ENCODE results near the gene LMO7.

Gene LMO7

DNA sequence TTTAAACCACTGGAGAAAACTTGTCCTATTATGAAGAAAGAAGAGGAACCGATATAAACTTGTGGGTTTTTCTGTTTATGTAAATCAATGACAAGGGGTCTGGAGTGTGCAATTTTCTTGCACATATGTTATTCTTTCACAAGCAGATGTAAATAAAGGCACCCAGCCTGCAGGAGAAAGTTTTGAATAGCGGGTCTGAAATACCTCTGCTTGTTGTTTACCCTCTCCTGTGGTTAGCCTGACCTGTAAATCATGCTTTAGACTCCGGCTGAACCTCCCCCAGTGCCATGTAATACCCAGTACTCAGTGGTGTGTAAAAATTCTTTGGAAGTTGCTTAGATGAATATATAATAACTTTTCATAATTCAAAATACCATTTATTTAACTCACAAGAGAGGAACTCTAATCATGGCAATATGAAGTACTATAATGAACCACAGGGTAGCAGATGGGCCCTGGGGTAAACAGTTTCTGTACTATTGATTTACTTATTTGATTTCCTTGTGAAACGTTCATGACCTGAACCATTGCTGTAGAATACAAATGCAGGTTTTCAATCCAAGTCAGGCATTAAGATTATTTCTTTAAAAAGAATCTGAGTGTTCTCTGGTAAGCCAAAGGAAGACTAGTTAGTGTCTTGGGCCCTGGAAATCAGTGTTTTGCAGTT is 245.1 kb downstream of the LMO7 start:
- H3K79me2 ChIP-seq, result no peaks in the 10 kb centered on the region
- no peak overlapping the region for H3K27ac ChIP-seq
- no peaks in the 10 kb centered on the region for H3K4me1 ChIP-seq
- TF ChIP-seq, protein P1, sequence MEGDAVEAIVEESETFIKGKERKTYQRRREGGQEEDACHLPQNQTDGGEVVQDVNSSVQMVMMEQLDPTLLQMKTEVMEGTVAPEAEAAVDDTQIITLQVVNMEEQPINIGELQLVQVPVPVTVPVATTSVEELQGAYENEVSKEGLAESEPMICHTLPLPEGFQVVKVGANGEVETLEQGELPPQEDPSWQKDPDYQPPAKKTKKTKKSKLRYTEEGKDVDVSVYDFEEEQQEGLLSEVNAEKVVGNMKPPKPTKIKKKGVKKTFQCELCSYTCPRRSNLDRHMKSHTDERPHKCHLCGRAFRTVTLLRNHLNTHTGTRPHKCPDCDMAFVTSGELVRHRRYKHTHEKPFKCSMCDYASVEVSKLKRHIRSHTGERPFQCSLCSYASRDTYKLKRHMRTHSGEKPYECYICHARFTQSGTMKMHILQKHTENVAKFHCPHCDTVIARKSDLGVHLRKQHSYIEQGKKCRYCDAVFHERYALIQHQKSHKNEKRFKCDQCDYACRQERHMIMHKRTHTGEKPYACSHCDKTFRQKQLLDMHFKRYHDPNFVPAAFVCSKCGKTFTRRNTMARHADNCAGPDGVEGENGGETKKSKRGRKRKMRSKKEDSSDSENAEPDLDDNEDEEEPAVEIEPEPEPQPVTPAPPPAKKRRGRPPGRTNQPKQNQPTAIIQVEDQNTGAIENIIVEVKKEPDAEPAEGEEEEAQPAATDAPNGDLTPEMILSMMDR (IDR thresholded peaks at IDR 0.05), result no peak
- no peaks in the 10 kb centered on the region for H3K27me3 ChIP-seq (ENCODE audit: control insufficient read depth, insufficient read depth, low read length)
- no peak overlapping the region for H3K4me3 ChIP-seq (ENCODE audit: low read depth, low read length)
- no peaks in the 10 kb centered on the region for H3K36me3 ChIP-seq (ENCODE audit: control insufficient read depth, insufficient read depth, low read length)
- no peaks in the 10 kb centered on the region for H3K9me3 ChIP-seq (ENCODE audit: control insufficient read depth, low read length)
- H3K9ac ChIP-seq, result no peak overlapping the region
- no peak overlapping the region for H2AFZ ChIP-seq
- H3K4me2 ChIP-seq (ENCODE audit: low read length), result no peak overlapping the region

DNA sequence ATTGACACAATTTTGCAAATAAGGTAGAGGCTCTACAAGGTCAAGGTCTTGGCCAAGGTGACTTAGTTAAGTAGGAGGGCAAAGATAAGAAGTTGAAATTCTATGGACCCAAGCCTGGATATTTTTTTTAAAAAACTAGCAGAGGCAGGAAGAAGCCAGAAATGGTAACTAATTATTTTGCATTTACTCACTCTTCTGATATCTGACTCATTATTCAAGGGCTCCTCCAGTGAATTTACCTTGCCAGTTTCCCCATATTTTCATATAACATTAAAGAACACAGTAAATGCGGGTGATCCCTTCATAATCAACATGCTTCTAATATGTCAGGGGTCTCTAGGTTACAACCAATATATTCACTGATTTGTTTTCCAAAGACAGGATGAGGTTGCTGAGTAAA is 246.1 kb downstream of the LMO7 start:
- no peak overlapping the region for H3K27ac ChIP-seq
- TF ChIP-seq, protein P1 (IDR thresholded peaks at IDR 0.05), result no peak
- H3K4me2 ChIP-seq (ENCODE audit: low read length), result no peak overlapping the region
- no peaks in the 10 kb centered on the region for H3K4me1 ChIP-seq
- no peaks in the 10 kb centered on the region for H3K79me2 ChIP-seq
- H3K9ac ChIP-seq, result no peak overlapping the region
- H3K9me3 ChIP-seq (ENCODE audit: control insufficient read depth, low read length), result no peaks in the 10 kb centered on the region
- H3K4me3 ChIP-seq (ENCODE audit: low read depth, low read length), result no peak overlapping the region
- no peak overlapping the region for H2AFZ ChIP-seq
- no peaks in the 10 kb centered on the region for H3K36me3 ChIP-seq (ENCODE audit: control insufficient read depth, insufficient read depth, low read length)
- no peaks in the 10 kb centered on the region for H3K27me3 ChIP-seq (ENCODE audit: control insufficient read depth, insufficient read depth, low read length)

DNA sequence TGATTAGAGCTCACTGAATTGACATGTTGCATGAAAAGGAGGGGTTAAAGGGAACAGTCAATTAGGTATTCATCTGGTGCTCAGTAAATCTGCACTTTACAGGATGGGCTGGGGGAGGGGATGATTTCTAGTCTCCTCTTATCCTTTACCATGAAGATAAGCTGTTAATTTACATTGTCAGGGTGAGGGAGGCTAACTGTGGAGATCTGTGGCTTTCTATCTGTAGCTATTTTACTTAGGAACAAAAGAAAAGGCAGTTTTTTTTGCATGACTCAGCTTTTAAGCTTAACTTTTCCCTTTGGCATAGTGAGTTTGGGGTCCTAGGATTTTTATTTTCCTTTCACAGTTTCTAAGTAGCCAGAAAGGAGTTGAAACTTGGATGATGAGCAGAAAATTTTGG is 253.3 kb downstream of the LMO7 start:
- no peaks in the 10 kb centered on the region for H3K27me3 ChIP-seq (ENCODE audit: control insufficient read depth, insufficient read depth, low read length)

DNA sequence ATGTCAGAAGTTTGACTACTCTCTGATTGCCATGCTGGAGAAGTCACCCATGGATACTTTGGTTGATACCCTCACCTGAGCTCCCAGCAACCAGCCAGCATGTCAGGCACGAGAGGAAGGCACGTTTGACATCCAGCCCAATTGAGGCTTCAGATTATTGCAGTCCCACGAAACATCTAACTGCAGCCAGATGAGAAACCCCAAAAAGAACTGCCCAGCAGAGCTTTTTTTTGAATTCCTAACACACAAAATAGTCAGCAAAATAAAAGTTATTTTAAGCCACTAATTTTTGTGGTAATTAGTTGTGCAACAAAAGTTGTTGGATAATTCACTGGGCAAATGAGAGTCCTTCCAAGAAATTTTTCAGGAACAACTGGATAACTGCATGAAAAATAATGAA is 259.0 kb downstream of the LMO7 start:
- Histone ChIP-seq H3K9ac (no peak overlapping the region), H2AFZ (no peak overlapping the region), H3K4me2 (ENCODE audit: low read length) (no peak overlapping the region), H3K36me3 (ENCODE audit: control insufficient read depth, insufficient read depth, low read length) (no peaks in the 10 kb centered on the region), H3K9me3 (ENCODE audit: control insufficient read depth, low read length) (no peaks in the 10 kb centered on the region), H3K27me3 (ENCODE audit: control insufficient read depth, insufficient read depth, low read length) (no peaks in the 10 kb centered on the region), H3K4me3 (ENCODE audit: low read depth, low read length) (no peak overlapping the region), H3K4me1 (no peaks in the 10 kb centered on the region), H3K79me2 (no peaks in the 10 kb centered on the region), H3K27ac (no peak overlapping the region)
- TF ChIP-seq, protein P1 (IDR thresholded peaks at IDR 0.05), result no peak

More for the DNA sequence above, 253.3 kb downstream of the LMO7 start:
- H3K79me2 ChIP-seq, result no peaks in the 10 kb centered on the region
- H3K36me3 ChIP-seq (ENCODE audit: control insufficient read depth, insufficient read depth, low read length), result no peaks in the 10 kb centered on the region
- H3K9ac ChIP-seq, result no peak overlapping the region
- no peak overlapping the region for H2AFZ ChIP-seq
- TF ChIP-seq, protein P1 (IDR thresholded peaks at IDR 0.05), result no peak
- H3K27ac ChIP-seq, result no peak overlapping the region
- H3K4me1 ChIP-seq, result no peaks in the 10 kb centered on the region
- no peak overlapping the region for H3K4me3 ChIP-seq (ENCODE audit: low read depth, low read length)
- H3K9me3 ChIP-seq (ENCODE audit: control insufficient read depth, low read length), result no peaks in the 10 kb centered on the region
- no peak overlapping the region for H3K4me2 ChIP-seq (ENCODE audit: low read length)

DNA sequence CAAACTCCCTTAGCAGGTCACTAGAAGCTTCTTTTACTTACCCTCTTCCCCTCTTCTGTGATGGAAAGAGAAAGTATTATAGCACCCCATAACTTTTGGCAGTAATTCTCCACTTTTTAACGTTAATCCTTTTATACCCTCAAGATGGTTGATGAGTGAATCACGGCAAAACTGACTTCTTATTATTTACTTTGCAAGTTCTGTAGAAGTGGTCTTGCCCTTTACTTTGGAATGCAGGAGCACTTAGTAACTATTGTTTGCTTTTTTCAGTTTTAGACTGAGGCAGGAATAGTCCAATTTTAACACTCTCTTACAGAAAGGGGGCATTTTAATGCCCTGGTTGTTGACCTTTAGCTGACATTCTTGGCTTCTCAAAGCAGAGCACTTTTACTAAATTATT is 260.1 kb downstream of the LMO7 start:
- no peak overlapping the region for H3K9ac ChIP-seq
- no peak overlapping the region for H3K4me3 ChIP-seq (ENCODE audit: low read depth, low read length)
- no peaks in the 10 kb centered on the region for H3K27me3 ChIP-seq (ENCODE audit: control insufficient read depth, insufficient read depth, low read length)
- H3K9me3 ChIP-seq (ENCODE audit: control insufficient read depth, low read length), result no peaks in the 10 kb centered on the region
- no peaks in the 10 kb centered on the region for H3K4me1 ChIP-seq
- no peak overlapping the region for H2AFZ ChIP-seq
- no peak overlapping the region for H3K4me2 ChIP-seq (ENCODE audit: low read length)
- no peaks in the 10 kb centered on the region for H3K79me2 ChIP-seq
- H3K36me3 ChIP-seq (ENCODE audit: control insufficient read depth, insufficient read depth, low read length), result no peaks in the 10 kb centered on the region
- no peak overlapping the region for H3K27ac ChIP-seq
- TF ChIP-seq, protein P1 (IDR thresholded peaks at IDR 0.05), result no peak

Data from parathyroid adenoma (tissue), 2 donors.